ENCODE results near the gene ALG9.
"Not testable (repeated sequence)": the region's sequence is repeated elsewhere in the genome, so short reads cannot be mapped to it uniquely, and the experiment has no call there.

ALG9 gene

DNA sequence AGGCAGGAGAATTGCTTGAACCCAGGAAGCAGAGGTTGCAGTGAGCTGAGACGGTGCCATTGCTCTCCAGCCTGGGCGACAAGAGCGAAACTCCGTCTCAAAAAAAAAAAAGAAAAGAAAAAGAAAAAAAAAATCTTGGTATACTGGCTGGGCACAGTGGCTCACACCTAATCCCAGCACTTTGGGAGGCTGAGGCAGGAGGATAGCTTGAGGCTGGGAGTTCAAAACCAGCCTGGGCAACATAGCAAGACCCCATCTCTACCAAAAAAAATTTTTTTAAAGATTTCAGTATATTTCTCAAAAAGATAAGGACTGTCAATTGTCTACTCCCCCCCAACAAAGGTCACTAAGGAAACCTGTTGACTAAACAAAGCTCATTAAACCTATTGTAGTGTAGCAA is 13.7 kb upstream of the ALG9 start:
- DNase-seq; intact Hi-C loops (cut with DNase I): not testable (repeated sequence)

DNA sequence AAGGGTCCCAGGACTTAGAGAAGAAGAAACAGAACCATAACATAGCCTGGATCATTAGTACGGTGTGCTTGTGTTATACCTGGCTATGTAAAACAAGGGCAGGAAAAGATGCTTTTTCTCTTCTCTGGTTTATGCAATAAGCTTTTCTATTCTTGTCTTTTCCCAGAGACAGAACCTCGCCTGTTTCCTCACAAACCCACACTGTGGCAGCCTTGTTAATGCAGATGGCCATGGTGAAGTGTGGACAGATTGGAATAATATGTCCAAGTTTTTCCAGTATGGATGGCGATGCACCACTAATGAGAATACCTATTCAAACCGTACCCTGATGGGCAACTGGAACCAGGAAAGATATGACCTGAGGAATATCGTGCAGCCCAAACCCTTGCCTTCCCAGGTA is 10.8 kb upstream of the ALG9 start:
- intact Hi-C loops (cut with DNase I), result no loop called here
- DNase-seq, result peak in 2 of 10 donors; percentile 9 to 59

DNA sequence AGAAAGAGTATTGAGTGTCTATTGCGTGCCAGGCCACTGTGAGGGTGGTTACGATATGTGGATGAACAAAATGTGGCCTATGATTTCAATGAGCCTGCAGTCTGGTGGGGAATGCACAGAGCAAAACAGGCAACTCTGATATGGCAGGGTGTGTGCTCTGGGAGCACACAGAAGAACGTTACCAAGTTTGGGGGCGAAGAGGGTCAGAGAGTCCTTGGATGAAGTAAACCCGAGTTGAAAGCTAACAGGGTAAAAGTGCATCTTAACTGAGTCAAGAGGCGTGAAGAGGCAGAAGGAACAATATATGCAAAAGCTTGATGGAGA is 8.2 kb upstream of the ALG9 start:
- DNase-seq, result no peak
- intact Hi-C loops (cut with DNase I), result loop anchor here (1.0 to 5.0 kb wide), 5 partner anchors 33 to 193 kb away; partner anchors contain the start of genes CRYAB, HSPB2, NKAPD1 and PIH1D2

GRCh38 chr11:111878849-111879636 is 7.7 kb upstream of the ALG9 start, which contains the start of the genes CFAP68 and FDXACB1:
TSS of gene CFAP68 (plus strand) at chr11:111879541. CDS start at chr11:111879561, 20 bp downstream.
TSS of gene FDXACB1 (minus strand) at chr11:111879165. CDS start at chr11:111879132, 33 bp downstream.
- intact Hi-C loops (cut with DNase I), result loop anchor here (1.0 to 5.0 kb wide), 5 partner anchors 33 to 193 kb away; partner anchors contain the start of genes CRYAB, HSPB2, NKAPD1 and PIH1D2

DNA sequence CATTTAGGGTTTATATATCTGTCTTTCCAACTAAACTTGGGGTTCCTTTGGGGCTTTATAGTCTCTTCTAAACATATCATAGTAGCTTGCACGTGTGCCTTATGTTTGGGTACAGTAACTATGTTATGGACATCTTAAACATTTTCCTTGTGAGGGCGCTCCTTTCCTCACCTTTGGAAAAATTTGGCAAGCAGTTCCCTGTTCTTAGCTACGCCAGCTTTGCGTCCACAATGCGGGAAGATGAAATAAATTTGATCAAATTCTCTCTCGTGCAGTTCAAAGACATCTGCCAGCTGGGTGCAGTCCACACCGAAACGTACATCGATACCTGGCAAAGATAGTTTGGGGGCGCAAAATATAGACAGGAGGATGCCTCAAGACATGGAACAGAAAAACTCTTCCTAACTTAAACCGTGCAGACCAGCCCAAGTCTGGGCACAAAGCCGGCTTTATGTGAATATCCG is 7.0 kb upstream of the ALG9 start:
- no peak for DNase-seq
- intact Hi-C loops (cut with DNase I), result loop anchor here (5.0 kb wide), 4 partner anchors 34 to 194 kb away; partner anchors contain the start of genes CRYAB, HSPB2, NKAPD1 and PIH1D2

More at GRCh38 chr11:111878849-111879636, 7.7 kb upstream of the ALG9 start, which contains the start of the genes CFAP68 and FDXACB1:
- DNase-seq, result peak; percentile 94 to 99 (median 97)

DNA sequence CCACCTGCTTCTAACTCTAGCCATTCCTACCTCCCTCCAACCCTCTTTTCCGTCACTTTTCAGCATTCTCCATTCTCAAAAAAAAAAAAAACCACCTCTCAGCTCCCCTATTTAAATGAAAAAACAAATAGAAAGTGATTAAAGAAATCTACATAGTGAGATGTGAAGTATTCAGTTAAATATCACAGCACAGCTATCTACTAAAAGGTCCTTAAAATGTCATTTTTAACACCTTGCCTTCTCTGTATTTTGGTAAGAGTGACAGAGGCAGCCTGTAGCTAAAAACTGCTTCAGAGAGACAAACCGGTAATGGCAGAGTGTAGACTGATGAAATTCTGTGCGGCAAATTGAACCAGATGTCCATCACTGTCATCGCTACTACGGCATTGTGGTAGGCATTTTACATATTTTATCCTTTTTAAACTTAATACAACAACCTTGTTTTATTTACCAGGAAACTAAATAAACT is 346 bp upstream of the ALG9 start:
- intact Hi-C loops (cut with DNase I), result no loop called here
- no peak for DNase-seq

GRCh38 chr11:111870522-111870885 is 877 bp downstream of the ALG9 start:
- intact Hi-C loops (cut with DNase I), result no loop called here
- no peak for DNase-seq

DNA sequence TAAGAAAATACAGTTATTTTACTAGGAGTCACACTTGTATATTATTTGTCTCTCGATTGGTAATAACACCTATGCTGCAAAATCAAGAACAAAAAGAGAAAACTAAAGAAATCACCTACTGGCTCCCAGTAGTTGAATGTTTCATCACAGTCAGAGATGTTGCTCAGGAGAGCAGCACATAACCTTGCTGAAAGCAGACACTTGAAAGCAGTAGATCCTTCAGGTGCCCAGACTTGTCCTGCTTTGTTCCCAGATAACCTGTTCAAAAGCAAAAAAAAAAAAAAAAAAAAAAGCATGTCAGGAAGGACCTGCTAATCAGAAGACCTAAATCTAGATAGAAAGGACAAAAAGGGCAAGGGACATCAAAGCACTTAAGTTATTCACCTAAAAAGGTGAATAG is 1.3 kb downstream of the ALG9 start:
- intact Hi-C loops (cut with DNase I), result no loop called here
- no peak for DNase-seq

DNA sequence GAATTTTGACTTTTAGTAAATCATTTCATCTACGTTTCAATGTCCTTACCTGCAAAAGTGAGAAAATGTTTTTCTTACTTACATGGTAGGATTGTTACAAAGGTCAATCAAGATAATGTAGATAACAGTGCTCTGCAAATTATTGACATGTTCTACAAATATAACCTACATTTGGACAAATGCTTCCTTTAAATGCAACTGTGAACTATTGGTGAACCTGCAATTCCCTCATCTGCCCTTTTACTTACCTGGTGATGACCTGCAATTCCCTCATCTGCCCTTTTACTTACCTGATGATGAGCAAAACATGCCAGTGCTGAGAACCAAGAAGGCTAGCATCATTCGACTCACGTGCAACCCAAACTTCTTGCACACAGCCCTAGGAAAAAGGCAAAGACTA is 11.1 kb downstream of the ALG9 start:
- DNase-seq, result no peak
- intact Hi-C loops (cut with DNase I), result no loop called here

DNA sequence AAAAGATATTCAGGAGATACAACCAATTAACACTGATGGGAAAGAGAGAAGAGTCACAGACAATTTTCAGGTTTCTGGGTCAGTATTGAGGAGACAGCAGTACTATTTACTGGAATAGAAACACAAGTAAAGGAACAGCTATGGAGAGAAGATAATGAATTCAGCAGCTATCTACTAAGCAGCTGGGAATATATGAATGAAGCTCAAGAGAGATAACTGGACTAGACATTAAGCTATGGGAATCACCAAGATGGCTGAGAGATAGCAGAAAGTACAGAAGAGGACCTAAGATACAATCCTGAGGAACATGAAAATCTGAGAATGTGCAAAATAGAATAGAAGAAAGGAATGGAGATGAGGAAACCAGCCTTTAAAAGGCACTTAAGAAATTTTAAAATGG is 15.9 kb downstream of the ALG9 start:
- intact Hi-C loops (cut with DNase I), result no loop called here
- DNase-seq, result no peak

- intact Hi-C loops (cut with DNase I), result no loop called here
- DNase-seq, result no peak
Observed at GRCh38 chr11:111852103-111852502, 19.3 kb downstream of the ALG9 start.

DNA sequence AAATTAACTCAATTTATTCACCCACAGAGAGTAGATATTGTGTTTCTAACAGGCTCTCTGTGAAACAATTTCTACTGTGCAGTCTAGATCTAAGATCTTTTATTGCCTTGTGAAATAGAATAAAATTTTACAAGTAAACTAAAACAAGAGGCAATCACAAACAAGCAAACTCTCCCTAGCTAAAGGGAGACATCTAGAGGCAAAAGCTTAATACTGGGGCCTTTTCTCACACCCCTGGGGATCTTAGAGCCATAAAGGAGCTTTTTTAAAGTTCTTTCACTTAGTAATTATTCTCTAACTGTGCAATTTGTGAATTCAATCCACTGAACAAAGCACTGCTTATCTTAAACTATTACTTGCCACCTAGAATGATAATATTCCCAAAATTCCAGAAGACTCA is 19.7 kb downstream of the ALG9 start:
- no peak for DNase-seq
- intact Hi-C loops (cut with DNase I), result no loop called here

GRCh38 chr11:111851067-111851466 is 20.3 kb downstream of the ALG9 start:
- DNase-seq, result no peak
- intact Hi-C loops (cut with DNase I), result no loop called here

DNA sequence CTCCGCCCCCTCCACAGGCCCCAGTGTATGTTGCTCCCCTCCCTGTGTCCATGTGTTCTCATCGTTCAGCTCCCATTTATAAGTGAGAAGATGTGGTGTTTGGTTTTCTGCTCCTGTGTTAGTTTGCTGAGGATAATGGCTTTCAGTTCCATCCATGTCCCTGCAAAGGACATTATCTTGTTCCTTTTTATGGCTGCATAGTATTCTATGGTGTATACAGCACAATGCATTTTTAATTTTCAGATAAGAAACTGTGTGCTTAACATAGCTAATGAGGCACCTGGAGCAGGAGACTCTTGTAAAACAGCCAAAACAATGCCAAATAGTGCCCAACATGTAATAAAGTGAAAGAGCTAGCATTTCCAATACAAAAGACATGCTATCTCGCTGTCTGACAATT is 21.8 kb downstream of the ALG9 start:
- intact Hi-C loops (cut with DNase I), result no loop called here
- no peak for DNase-seq

GRCh38 chr11:111846636-111847035 is 24.7 kb downstream of the ALG9 start:
- DNase-seq, result no peak
- intact Hi-C loops (cut with DNase I), result no loop called here

GRCh38 chr11:111846063-111846462 is 25.3 kb downstream of the ALG9 start:
- DNase-seq, result no peak
- intact Hi-C loops (cut with DNase I), result no loop called here

DNA sequence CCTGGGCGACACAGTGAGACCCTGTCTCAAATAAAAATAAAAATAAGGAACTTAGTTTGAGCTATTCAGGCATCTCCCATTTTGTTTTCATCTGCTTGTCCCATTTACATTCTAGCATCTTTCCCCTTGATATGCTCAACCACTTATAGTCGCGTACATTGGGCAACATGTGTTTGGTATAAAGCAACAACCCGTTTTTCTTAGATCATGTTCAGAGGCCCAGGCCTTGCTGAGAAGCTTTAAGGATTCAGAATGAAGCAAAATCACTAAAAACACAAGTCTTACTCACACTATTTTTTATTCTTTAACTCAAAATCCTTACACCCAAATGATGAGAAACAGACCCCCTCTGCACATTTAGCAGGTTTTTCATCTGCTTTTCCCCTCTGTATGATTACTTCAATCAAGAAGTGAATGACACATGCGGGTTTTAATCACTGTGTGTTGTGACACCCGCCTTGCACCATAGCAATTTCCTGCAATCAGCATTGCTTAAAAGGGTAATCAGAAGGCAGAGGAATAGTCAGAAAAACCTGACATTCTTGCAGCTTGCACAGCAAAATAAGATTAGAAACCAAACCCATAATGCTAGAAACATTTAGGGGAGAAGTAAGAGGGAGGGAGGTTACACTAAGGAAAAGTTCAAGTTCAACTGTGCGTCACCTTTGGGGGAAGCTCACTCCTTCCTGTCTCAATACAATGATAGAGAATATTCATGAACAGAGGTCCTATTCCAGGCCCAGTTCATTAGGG is 25.9 kb downstream of the ALG9 start:
- no peak for DNase-seq
- intact Hi-C loops (cut with DNase I), result no loop called here

GRCh38 chr11:111843661-111844060 is 27.7 kb downstream of the ALG9 start:
- intact Hi-C loops (cut with DNase I), result loop anchor here (5.0 kb wide), 2 partner anchors 66 to 256 kb away; no protein-coding TSS in a partner anchor
- DNase-seq, result no peak

DNA sequence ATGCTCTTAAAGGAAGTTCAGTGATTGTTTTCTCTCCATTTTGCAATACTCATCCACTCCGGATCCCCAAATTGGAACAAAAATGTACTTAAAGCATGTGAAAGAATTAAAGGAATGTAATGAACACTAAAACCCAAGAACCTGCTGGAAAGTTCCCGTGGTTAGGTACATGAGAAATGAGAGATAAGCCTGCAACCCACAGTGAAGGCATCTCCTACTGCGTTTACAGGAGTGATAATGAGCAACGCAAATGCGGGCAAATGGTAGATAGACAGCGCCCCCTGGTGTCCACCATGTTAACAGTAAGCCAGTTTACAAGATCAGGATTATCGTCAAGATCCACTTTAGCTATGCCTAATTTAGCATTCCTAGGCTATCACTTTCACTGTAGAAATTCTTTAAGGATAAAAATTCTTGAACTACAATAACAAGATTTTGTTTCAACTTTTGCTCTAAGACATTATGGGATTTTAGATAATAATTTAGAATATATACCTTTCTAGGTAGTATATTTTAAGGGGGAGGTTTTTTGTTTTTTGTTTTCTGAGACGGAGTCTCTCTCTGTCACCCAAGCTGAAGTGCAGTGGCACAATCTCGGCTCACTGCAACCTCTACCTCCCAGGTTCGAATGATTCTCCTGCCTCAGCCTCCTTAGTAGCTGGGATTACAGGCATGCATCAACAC is 29.9 kb downstream of the ALG9 start:
- intact Hi-C loops (cut with DNase I), result loop anchor here (1.0 to 5.0 kb wide), 4 partner anchors 64 to 277 kb away; partner anchors contain the start of gene SIK2
- DNase-seq, result peak; percentile 73 to 98 (median 93)

GRCh38 chr11:111840143-111840542 is 31.2 kb downstream of the ALG9 start:
- intact Hi-C loops (cut with DNase I), result loop anchor here (2.0 to 5.0 kb wide), 3 partner anchors 63 to 275 kb away; no protein-coding TSS in a partner anchor
- no peak for DNase-seq

Measured in posterior cingulate gyrus (tissue), 11 donors.